GM21529 (cell line): ENCODE measurements around the gene TIA1.
A peak's percentile ranks its signal among the peaks of the same experiment; 100 is the strongest.
"Not testable (repeated sequence)": the region's sequence is repeated elsewhere in the genome, so short reads cannot be mapped to it uniquely, and the experiment has no call there.

Experiments used
- ATAC-seq: cut with Tn5 transposase; IDR thresholded peaks from one replicate; pipeline ENCODE4 v1.9.1; 2021; ENCODE audit not compliant: unreplicated experiment

TIA1 gene

GRCh38 chr2:70223305-70223704, 25.1 kb downstream of the TIA1 start:
- not testable (repeated sequence) for ATAC-seq

- ATAC-seq = no peak
Measured at GRCh38 chr2:70214953-70215549, 33.4 kb downstream of the TIA1 start.

GRCh38 chr2:70214365-70214764, 34.1 kb downstream of the TIA1 start:
- ATAC-seq = no peak

- ATAC-seq = no peak
Measured at GRCh38 chr2:70212298-70212932, 36.0 kb downstream of the TIA1 start.

- ATAC-seq = no peak
Measured at GRCh38 chr2:70211595-70211994, 36.8 kb downstream of the TIA1 start.

- ATAC-seq = no peak
Measured at GRCh38 chr2:70204452-70204851, 44.0 kb downstream of the TIA1 start.

GRCh38 chr2:70203086-70203485, 45.3 kb downstream of the TIA1 start:
- ATAC-seq = no peak

GRCh38 chr2:70202236-70202806, 46.1 kb downstream of the TIA1 start:
- ATAC-seq = no peak

- ATAC-seq = no peak
Measured at GRCh38 chr2:70201831-70202230, 46.6 kb downstream of the TIA1 start.

- ATAC-seq = no peak
Measured at GRCh38 chr2:70201225-70201768, 47.1 kb downstream of the TIA1 start.

- no peak for ATAC-seq
Measured at GRCh38 chr2:70199320-70199864, 49.0 kb downstream of the TIA1 start.

- ATAC-seq = no peak
Measured at GRCh38 chr2:70192516-70192915, 55.9 kb downstream of the TIA1 start.

- no peak for ATAC-seq
Measured at GRCh38 chr2:70191244-70191735, 57.1 kb downstream of the TIA1 start.

- ATAC-seq = peak; percentile 83
Measured at GRCh38 chr2:70190418-70191243, 57.8 kb downstream of the TIA1 start, which contains the start of gene C2orf42. Gene C2orf42 (minus strand): TSS chr2:70191019. CDS start chr2:70181985, 9,034 bp downstream.

GRCh38 chr2:70188460-70188859, 60.0 kb downstream of the TIA1 start:
- ATAC-seq = no peak

GRCh38 chr2:70187170-70187569, 61.3 kb downstream of the TIA1 start:
- not testable (repeated sequence) for ATAC-seq

GRCh38 chr2:70182689-70183088, 65.7 kb downstream of the TIA1 start:
- no peak for ATAC-seq

- ATAC-seq = peak; percentile 82
Measured at GRCh38 chr2:70181363-70181956, 67.0 kb downstream of the TIA1 start.

GRCh38 chr2:70173520-70173919, 74.9 kb downstream of the TIA1 start:
- no peak for ATAC-seq

GRCh38 chr2:70169654-70170245, 78.7 kb downstream of the TIA1 start:
- not testable (repeated sequence) for ATAC-seq
